Skeletal muscle cell (primary cell): Measurements from ENCODE around the gene ITPK1.
"Not testable (repeated sequence)": the region's sequence is repeated elsewhere in the genome, so short reads cannot be mapped to it uniquely, and the experiment has no call there.

Experiments used
- DNase-seq: peaks from one replicate; pipeline ENCODE4 v3.0.0-alpha.2; 2010; ENCODE audit warnings: low read depth
- H3K4me3 ChIP-seq: 2 replicates; pipeline ENCODE4 v1.5.1; 2011; ENCODE audit warnings: low read depth, mild to moderate bottlenecking, control low read depth, low read length, moderate library complexity

The ITPK1 gene

DNA sequence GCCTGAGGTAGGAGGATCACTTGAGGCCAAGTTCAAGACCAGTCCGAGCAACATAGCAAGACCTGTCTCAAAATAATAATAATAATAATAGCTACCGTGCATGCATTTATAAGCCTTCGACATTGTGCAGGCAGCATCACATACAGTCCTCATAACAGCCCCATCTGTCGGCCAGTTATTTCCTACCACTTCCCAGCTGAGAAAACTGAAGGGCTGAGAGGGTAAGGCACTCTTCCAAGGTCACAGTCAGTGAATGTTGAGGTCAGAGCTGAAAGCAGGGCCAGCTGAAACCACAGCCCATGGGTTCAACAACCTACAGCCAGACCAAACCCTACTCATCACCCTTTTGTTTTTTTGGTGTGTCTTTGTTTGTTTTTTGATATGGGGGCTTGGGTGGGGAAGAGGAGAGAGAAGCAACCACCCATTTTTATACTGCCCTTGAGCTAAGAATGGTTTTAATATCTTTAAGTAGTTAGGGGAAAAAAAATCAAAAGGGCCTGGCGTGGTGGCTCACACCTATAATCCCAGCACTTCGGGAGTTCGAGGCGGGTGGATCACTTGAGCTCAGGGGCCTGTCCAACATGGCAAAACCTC is 16.8 kb upstream of the ITPK1 start:
- DNase-seq, result no peak
- H3K4me3 ChIP-seq, result no peak overlapping the region

DNA sequence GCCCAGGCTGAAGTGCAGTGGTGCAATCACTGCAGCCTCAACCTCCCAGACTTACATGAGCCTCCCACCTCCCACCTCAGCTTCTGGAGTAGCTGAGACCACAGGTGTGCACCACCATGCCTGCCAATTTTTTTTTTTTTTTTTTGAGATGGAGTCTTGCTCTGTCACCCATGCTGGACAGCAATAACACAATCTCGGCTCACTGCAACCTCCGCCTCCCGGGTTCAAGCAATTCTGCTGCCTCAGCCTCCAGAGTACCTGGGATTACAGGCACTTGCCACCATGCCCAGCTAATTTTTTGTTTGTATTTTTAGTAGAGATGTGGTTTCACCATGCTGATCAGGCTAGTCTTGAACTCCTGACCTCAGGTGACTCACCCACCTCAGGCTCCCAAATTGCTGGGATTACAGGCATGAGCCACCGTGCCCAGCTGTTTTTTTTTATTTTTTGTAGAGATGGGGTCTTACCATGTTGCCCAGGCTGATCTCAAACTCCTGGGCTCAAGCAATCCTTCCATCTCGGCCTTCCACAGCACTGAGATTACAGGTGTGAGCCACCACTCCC is 15.6 kb upstream of the ITPK1 start:
- not testable (repeated sequence) for DNase-seq, H3K4me3 ChIP-seq

DNA sequence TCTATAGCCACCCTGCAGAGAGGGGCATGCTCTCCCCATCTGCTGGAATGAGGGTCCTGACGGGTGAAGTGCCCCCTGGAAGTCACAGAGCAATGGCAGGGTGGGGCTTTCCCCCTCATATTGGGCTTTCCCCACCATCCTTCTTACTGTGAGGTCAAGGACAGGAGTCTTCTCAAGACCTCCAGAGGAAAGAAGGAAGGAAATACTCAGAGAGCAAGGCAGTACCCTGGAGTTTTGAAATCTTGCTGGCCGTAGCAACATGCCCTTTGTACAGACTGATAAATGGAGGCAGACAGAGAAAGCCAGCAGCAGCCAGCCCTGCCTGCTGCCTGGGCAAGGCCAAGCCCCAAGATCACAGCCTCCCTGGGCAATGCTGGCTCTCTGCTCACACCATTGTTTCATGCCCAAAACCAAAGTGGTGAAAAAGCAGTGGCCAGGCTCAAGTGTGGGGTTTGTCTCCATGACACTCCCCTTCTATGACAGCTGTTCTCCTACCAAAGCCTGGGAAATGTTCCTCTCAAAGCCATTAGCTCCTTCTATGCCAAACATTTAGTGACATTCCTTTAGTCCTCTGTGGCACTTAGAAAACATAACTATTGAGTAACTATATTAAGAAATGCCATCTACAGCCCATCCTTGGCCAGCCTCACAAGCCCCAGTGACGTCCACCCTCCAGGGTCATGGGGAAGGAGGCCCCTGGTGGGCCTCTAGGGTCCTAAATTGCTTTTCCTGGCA is 13.2 kb upstream of the ITPK1 start:
- no peak overlapping the region for H3K4me3 ChIP-seq
- DNase-seq, result no peak

DNA sequence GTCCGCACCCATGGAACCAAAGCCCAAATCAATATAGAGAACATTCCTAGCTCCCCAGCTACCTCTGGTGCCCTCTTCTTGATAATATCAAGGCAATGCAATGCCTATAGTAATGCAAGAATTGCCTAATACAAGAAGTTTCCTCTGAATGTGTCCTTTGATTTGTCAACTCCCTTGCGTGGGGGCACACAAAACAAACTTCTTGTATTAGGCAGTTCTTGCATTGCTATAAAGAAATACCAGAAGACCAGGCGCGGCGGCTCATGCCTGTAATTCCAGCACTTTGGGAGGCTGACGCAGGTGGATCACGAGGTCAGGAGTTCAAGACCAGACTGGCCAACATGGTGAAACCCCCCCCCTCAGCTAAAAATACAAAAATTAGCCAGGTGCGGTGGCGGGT is 10.4 kb upstream of the ITPK1 start:
- DNase-seq, result no peak

DNA sequence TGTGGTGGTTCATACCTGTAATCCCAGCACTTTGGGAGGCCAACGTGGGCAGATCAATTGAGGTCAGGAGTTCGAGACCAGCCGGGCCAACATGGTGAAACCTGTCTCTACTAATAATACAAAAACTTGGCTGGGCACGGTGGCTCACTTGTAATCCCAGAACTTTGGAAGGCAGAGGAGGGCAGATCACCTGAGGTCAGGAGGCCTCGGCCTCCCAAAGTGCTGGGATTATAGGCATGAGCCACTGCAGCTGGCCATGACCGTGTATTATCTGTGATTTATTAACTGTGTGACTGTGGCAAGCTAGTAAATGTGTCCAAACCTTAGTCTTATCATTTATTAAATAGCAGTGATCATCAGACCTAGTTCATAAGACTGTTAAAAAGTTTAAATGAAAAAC is 7.1 kb upstream of the ITPK1 start:
- DNase-seq, result no peak
- no peak overlapping the region for H3K4me3 ChIP-seq

More for the DNA sequence above, 10.4 kb upstream of the ITPK1 start:
- H3K4me3 ChIP-seq, result no peak overlapping the region

DNA sequence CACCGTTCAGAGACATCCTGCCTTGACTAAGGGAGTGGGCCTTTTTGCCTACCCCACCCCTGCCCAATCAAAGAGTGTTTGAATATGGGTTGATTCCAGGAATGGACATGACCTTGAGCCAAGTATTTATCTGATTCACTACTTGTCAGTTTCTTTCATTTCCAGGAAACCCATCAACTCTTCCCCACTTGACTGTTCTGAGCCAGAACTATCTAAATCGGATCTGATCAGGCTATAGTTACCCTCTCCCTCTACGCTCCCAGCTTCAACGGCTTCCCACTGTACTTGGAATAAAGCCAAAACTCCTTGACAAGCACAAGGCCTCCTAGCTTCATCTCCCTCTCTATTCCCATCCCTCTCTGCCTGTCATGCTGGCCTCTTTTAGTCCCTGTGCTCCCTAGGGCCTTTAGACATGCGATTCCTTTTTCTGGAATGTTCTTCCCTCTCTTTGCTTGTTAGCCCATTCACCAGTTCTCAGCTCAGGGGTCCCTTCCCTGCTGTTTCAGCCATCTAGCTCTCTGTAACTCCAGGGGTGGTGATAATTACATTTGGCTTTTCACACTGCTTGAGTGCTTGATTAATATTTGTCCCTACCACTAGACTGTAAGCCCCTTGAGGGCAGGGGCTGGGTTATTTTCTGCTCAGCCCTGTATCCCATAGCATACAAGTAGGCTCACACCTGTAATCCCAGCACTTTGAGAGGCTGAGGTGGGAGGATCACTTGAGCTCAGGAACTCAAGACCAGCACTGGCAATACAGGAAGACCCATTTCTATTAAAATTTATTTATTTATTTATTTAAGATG is 5.5 kb upstream of the ITPK1 start:
- no peak overlapping the region for H3K4me3 ChIP-seq
- no peak for DNase-seq

DNA sequence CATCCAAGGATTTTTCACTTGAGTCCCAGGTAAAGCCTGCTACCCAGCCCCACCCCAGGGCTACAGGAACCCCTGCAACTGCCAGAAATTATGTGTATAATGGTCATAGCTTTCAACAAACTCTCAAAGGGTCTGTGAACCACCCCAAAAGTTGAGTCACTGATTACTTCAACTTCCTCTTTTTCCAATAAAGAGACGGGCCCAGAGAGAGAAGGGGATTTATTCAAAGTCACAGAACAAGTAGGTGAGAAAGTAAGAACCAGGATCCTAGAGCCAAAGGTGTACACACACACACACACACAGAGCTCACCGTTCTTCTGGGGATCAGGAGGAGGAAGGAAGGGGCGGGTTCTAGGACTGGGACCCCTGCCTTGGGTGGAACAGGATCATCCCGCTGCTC is 4.8 kb upstream of the ITPK1 start:
- no peak for DNase-seq
- H3K4me3 ChIP-seq, result no peak overlapping the region

DNA sequence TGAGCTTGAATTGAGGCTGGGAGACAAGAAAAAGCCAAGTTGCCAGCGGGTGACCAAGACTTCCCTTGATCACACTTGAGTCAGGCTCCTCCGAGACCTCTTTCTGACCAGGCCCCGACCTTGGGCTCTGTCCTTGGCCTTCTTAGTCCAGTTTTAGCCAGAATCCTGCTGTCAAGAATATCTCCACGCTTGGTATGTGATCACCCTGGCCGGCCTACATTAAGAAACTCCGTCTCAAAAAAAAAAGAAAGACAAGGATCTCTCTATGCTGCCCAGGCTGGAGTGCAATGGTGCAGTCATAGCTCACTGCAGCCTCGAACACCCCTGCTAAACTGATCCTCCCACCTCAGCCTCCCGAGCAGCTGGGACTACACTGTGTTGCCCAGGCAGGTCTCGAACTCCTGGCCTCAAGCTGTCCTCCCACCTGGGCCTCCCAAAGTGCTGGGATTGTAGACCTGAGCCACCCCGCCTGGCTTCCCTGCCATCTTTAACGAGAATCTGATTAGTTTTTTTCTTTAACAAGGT is 1.0 kb upstream of the ITPK1 start:
- H3K4me3 ChIP-seq, result peak overlapping the region; percentile 68
- DNase-seq, result no peak

DNA sequence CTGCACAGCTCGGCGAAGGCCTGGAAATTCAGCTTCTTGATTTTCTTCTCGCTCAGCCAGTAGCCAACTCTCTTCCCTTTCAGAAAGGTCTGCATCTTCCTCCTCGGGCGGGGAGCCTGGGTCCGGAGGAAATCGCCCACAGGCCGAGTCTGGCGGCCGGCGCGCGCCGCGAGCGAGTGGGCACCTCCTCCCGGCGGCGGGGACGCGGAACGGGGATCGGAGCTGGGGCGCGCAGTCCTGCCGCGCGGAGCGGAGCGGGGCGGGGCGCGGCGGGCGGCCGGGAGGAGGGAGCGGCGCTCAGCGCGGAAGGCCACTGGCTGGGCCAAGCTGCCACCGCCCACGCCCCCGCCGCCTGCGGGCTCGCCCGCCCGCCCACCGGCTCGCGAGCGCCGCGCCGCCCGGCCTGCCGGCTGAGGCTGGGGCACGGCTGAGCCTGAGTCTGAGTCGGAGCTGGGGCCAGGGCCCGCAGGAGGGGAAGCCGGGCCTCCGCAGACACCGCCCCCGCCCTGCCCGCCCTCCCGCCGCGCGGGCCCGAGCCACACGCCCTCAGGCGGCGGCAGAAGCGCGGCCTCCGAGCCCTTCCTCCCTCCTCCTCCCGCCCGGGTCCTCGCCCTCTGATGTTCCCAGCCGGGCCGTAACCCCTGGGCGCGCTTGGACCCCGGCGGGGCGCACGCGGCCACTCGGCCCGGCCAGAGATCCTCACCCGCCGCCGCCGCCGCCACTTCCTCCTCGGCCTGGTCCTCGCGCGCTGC is 480 bp downstream of the ITPK1 start:
- peak overlapping the region; percentile 70 for H3K4me3 ChIP-seq
- peak; percentile 57 for DNase-seq

DNA sequence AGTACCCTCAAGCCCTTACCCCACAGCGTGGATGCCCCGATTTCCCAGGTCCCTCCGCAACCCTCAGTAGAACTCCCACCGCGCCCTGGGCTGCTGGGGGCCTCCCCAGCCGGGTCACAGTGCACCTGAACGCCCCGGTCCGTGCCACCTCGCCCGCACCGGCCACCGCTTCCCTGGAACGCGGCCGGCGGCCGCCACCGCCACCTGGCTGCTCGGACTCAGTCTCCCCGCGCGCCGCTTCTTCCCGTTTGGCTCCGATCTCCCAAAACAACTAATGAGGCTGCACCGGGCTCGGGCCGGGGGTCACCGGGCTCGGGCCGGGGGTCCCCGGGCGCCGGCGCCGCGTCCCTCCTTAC is 1.0 kb downstream of the ITPK1 start:
- peak overlapping the region; percentile 70 for H3K4me3 ChIP-seq
- DNase-seq, result no peak

DNA sequence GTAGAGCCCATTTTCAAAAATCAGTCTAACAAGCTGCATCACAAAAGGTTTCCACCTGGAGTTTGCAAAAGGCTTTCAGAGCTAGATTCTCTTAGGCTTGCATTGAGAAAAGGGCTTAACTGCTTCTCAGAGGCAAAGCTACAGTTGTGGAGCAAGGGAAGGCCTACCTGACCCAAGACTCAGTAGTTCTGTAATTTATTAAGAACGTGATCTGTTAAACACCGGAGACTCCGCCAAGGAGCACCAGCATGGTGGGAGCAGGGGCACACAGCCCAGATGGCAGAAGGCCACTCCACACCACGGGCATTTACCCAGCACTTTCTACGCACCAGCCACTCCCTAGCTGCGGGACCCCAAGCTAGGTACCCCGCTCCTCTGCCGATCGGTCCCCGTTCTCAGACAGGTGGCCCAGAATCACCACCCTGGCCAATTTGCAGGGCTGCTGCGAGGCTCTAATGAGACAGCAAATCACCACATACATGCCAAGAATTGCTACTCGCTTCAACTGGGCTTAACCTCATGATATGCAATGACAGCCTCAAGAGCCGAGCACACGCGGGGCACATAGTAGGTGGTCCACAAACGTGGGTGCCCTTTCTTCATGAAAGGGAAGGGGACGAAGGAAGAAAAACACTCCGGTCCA is 1.5 kb downstream of the ITPK1 start:
- no peak for DNase-seq
- H3K4me3 ChIP-seq, result peak overlapping the region; percentile 70

DNA sequence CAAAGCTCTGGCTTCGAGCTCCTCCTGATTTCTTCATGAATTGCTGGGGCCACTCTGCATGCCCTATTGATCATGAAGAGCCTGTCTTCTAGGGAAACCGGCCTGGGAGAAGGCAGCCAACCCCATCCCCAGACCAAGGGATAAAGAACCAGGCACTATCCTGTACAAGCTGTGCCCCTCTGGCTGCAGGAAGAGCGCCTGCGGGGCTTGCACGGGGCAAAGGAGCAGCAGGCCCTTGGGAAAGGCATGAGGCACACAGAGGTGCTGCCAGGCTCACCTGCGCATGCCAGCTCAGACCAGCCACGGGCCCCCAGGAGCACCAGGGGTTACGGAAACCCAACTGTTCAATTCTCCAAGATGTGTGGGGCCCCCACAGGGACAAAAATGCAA is 2.1 kb downstream of the ITPK1 start:
- DNase-seq, result no peak
- H3K4me3 ChIP-seq, result peak overlapping the region; percentile 70

DNA sequence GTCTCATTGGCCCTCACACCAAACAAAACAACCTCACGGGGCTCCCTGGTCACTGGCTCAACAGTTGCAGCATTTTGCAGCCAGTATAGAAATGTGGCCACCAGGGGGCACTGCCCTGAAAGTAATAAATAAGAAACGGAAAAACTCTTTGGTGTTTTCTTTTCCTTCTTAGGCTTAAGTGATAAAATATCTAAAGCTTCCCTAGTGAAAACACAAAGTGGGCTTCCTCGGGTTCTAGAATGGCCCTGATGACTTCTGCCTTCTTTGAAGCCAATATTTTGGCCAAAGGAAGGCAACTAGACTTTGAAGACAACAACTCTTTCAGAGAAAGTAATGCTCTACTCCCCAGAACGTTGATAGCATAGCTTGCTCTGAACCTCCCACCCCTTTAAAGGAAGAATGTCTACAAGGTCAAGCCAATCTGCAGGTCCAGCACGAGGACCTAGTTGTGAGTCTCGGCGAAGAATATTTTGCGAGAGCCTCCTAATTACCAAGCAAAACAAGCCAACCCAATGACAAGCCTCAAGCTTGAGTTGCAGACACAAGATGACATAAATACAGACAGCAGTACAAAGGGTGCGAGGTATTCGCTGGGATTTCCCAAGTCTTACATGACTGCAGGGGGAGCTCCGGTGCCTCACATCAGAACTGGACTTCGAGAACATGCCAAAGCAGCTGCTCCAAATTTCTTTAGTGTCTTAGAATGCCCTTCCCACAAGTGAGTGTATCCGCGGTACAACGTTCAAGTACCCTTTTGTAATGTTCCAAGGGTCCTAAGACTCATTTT is 2.6 kb downstream of the ITPK1 start:
- no peak overlapping the region for H3K4me3 ChIP-seq

DNA sequence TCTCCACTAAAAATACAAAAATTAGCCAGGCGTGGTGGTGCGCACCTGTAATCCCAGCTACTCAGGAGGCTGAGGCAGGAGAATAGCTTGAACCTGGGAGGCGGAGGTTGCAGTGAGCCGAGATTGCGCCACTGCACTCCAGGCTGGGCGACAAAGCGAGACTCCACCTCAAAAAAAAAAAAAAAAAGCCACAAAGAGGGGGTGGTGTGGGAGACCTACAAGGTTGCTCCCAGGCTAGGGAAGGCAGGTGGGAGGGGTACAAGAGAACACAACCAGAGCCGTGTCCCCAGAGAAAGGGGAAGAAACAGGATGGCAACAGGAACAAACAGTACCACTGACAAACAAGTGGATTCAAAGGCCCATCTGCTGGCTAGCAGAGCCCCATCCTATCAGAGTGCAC is 4.2 kb downstream of the ITPK1 start:
- DNase-seq, H3K4me3 ChIP-seq: not testable (repeated sequence)

More for the DNA sequence above, 2.6 kb downstream of the ITPK1 start:
- DNase-seq, result peak; percentile 56

DNA sequence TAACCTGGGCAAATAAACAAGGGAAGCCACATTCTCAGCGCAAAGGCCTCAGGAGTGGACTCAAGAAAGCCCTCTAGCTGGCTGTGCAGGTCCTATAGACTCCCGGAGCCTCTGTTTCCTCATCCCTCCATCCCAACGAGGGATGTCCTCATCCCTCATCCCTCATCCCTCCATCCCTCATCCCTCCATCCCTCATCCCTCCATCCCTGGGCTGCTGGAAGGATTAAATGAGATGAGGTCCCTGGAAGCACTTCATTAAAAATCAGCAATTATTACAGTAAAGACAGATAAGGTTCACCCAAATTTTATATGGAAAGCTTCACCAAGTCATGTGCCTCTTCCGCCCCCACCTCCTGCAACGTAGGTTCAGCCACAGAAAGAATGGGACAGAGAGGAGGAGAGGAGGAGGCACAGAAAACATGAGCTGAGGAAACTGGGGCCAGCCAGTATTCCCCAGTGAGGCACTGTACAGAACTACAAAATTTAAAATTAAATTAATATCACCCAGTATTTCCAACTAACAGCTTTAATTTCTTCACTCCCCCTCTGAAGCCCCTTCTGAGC is 4.8 kb downstream of the ITPK1 start:
- no peak for DNase-seq
- H3K4me3 ChIP-seq, result no peak overlapping the region

DNA sequence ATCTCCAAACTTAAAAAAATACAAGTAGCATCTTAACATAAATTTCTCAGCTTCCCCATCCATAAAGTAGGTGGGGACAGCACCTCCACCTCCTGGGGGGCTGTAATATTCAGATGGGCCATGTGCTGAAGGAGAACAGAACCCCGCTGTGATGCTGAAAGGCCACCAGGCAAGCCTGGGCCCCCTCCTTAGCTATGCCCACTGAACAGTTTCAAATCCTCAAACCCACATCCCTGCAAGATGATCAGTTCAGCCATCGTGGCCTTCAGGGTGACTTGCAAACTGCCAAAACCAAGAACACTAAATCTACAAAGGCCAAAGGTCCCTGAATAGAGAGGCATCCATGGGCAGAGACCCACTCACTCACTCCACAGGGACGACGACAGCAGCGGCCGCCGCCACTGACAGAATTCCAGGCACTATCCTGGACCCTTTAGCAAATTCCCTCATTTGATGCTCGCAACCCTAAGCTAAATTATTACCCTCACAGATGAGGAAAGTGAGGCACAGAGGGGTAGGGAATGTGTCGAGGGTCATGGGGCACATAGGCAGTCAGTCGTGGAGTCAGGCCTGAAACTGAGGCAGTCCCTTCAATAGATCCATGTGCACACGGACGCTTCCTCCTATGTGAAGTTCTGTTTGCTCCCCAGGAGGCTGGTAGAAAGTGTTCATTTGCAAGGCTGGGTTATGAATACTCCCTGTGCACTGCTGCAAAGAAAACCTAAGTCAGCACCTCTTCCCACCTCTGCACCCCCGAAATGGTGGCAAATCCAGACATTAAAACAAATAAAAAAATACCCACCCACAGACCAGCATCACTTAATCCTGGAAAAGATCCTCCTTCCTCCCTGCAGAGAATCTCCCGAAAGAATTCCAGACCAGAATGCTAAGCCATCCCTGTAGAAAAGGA is 5.9 kb downstream of the ITPK1 start:
- H3K4me3 ChIP-seq, result no peak overlapping the region
- no peak for DNase-seq

DNA sequence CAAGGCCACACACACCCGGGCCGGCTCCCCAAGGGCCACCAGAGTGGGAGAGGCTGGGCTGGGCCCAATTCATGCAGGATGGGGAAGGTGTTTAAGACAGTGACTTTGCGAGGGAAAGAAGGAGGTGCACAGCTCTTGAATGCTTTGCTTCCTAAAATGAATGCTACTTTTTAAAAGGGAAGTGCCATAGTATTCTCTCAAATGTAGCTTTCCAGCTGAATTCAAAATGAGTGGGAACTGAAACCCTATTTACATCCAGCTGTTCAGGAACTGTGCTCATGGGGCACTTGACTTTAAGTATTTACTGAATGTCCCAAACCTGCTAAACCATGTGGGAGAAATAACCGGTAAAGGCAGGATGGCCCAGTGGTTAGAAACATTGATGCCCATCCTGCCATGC is 7.6 kb downstream of the ITPK1 start:
- no peak for DNase-seq

More for the DNA sequence above, 7.6 kb downstream of the ITPK1 start:
- H3K4me3 ChIP-seq, result no peak overlapping the region
